CD1c-positive myeloid dendritic cell (primary cell): ENCODE measurements around the gene ZNF430.
"Not testable (repeated sequence)": the region's sequence is repeated elsewhere in the genome, so short reads cannot be mapped to it uniquely, and the experiment has no call there.

Experiments used
- DNase-seq: peaks from one replicate; pipeline ENCODE4 v3.0.0-alpha.2; 2016; ENCODE audit errors: extremely low spot score

ZNF430 gene

DNA sequence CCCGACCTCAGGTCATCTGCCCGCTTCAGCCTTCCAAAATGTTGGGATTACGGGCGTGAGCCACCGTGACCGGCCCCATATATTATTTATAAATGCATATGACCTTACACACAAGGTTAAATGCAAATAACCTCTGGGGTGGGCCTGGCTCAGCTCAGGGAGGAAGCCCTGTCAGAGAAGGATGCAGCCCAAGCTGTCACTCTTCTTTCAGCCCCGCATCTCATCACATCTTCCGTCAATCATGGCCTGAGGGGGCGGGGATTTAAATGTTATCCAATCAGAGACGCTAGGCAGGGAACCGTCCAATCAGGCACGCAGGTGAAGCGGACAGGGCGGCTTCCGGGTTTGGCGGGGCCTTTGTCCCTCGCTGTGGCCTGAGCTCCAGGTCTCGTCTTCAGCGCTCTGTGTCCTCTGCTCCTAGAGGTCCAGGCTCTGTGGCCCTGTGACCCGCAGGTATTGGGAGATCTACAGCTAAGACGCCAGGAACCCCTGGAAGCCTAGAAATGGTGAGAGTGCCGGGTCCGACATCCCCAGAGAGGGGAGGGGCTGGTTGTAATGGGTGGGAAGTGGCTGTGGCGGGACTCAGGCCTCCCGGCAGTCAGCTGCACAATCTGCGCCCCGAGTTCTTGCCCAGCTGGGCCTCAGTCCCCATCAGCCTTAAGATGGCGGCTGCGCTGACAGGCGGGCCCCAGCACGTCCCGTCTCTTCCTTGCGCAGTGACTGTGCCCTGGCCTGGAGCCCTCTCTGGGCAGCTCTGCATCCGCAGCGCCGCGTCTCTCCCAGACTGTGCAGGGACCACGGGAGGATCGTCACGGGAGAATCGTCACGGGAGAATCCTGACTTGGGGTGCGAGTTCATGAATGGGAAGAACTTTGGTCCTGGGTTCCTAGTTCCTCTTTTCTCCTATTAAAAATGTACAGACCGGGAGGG lies at the start of gene ZNF430:
Gene ZNF430, plus strand, starts transcription at position 360 of the 930 bp plus-strand sequence. Its CDS starts 144 bp downstream, at position 504.
- DNase-seq = peak; percentile 97

DNA sequence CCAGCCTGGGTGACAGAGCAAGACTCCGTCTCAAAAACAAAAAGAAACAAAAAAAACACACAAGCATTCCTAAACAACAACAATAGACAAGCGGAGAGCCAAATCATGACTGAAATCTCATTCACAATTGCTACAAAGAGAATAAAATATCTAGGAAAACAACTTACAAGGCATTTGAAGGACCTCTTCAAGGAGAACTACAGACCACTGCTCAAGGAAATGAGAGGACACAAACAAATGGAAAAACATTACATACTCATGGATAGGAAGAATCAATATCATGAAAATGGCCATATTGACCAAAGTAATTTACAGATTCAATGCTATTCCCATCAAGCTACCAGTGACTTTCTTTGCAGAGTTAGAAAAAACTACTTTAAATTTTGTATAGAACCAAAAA lies 27.7 kb upstream of the ZNF430 start:
- DNase-seq = not testable (repeated sequence)

DNA sequence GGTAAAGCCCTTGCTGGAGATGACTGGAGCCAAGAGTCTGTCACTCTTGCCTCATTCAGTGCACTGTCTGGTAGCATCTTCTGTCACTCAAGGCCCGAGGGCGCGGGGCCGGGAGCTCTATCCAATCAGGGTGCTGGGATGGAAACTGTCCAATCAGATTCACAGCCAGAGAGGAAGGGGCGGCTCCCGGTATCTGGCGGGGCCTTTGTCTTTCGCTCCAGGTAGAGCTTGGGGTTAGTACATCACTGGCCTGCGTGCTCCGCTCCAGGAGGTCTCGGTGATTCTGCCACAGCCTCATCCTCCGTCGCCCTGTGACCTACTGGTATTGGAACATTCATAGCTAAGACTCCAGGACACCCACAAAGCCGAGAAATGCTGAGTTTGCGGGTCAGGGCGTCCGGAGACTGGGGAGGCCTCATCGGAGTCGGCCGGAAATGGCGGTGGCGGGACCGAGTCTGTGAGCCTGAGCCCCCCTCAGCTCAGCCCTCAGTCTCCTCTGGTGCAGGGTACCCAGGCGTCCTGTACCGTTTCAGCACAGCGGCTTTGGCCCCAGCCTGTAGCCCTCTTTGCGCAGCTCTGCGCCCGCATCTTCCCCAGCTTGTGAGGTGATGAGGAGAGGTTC lies 20.6 kb upstream of the ZNF430 start:
- peak; percentile 89 for DNase-seq

DNA sequence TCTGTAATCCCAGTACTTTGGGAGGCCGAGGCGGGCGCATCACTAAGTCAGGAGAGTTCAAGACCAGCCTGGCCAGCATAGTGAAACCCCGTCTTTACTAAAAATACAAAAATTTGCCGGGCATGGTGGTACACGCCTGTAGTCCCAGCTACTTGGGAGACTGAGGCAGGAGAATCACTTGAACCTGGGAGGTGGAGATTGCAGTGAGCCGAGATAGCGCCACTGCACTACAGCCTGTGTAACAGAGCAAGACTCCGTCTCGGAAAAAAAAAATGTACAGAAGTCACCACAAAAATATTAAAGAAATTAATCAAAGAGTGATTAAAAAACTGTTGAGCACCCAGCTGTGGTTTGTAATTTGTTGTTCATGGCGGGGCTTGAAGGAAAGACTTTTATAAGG lies 781 bp downstream of the ZNF430 start:
- not testable (repeated sequence) for DNase-seq

DNA sequence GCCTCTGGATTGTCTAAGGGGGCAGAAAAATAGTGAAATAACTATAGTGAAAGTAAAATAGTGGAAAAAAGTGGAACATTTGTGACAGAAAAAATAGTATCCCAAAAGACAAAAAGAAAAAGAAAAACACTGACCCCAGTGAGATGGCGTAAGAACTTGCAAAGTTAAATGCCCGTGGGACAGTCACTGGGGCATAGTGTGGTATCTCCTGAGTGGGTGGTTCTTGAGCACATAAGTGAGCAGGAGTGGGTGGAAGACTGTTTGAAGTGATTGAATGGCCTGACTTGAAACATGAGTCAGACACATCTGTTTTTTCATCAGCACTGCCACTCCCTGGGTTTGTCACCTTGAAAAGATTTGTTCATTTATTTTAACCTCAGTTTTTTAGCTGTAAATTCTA lies 2.5 kb downstream of the ZNF430 start:
- peak; percentile 73 for DNase-seq

DNA sequence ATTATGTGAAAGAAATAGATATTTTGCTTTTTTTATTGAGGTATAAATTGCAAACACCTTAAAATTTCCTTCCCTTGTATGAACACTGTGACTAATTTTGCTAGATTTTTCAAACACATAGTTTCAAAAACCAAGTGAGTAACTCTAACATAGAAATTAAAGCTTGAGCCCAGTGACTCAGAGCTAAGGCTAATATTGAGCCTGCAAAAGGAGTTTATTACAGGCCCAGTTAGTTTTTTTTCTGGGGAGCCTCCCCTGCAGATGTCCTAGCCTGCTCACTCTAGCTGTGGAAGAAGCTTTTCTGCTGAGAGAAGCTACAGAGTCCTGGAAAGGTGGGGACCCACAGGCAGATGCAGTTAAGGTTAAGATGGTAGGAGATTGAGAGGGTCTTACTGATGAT lies 3.4 kb downstream of the ZNF430 start:
- DNase-seq = no peak

DNA sequence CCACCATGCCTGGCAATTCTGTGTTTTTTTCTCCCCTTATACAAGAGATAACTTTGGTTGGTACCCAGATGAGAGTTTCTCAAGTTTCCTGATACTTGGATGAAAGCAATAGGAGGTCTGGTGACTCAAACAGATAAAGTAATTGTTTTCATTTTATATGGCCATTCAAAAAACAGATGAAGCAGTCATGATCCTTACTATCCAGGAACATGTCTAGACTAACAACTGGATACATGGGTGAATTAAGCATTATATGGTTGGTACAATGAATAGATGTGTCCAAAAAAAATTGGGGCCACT lies 8.5 kb downstream of the ZNF430 start:
- no peak for DNase-seq

DNA sequence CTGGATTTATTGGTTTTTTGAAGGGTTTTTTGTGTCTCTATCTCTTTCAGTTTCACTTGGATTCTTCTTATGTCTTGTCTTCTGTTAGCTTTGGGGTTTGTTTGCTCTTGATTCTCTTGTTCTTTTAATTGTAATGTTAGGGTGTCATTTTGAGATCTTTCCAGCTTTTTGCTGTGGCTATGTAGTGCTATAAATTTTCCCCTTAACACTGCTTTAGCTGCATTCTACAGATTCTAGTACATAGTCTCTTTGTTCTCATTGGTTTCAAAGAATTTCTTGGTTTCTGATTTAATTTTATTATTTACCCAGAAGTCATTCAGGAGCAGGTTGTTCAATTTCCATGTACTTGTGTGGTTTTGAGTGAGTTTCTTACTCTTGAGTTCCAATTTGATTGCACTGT lies 24.6 kb downstream of the ZNF430 start:
- DNase-seq = no peak

DNA sequence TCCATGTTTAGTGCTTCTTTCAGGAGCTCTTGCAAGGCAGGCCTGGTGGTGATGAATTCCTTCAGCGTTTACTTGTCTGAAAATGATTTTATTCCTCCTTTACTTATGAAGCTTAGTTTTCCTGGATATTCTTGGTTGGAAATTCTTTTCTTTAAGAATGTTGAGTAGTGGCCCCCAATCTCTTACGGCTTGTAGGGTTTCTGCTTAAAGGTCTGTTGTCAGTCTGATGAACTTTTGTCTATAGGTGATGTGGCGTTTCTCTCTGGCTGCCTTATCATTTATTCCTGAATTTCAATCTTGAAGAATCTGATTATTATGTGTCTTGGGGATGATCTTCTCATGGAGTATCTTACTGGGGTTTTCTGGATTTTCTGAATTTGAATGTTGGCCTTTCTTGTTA lies 26.0 kb downstream of the ZNF430 start:
- DNase-seq = no peak

DNA sequence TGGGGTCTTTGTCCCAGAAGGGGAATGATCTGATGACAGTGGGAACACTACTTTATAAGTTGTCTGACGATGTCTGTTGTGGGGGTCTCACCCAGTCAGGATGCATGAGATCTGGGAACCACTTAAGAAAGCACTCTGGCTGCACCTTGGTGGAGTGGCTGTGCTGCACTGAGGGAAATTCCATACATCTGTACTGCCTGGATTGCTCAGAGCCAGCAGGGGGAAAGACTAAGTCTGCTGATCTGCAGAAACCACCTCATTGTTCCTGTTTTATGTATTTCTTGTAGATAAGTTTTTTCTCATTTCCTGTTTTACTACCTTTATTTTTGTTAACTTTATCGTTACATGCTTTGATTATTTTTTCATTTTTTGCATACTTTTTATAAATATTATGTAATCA lies 27.3 kb downstream of the ZNF430 start:
- DNase-seq = peak; percentile 7

DNA sequence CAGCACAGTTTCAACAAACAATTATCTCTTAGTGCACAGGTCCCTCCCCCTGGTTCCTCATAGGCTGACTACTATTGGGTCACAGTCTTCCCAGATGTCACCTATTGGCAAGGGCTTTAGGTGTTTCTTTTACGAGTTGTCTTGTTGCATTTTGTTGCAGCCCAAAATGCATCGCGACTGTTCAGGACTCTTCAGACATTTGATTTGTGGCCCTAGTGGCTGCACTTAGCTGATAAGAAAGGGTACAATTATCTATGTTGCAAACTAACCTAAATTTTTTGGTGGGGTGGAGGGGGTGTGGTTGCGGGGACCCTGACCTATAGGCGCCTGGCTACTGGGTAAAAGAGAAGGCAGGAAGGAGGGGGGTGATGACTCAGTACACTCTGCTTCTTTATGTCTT lies 32.4 kb downstream of the ZNF430 start:
- DNase-seq = no peak

DNA sequence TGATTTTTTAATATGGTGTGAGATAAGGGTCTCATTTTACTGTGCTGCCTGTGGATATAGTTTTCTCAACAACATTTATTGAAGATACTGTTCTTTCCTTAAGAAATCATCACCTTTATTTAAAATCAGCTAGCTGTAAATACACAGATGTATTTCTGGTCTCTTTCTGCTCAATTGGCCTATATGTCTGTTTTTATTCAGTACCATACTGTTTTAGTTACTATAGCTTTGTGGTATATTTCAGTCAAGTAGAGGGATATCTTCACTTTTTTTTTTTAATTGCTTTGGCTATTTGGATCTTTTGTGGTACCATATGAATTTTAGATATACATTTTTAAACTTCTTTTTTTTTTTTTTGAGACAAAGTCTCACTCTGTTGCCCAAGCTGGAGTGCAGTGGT lies 44.9 kb downstream of the ZNF430 start:
- DNase-seq = no peak

DNA sequence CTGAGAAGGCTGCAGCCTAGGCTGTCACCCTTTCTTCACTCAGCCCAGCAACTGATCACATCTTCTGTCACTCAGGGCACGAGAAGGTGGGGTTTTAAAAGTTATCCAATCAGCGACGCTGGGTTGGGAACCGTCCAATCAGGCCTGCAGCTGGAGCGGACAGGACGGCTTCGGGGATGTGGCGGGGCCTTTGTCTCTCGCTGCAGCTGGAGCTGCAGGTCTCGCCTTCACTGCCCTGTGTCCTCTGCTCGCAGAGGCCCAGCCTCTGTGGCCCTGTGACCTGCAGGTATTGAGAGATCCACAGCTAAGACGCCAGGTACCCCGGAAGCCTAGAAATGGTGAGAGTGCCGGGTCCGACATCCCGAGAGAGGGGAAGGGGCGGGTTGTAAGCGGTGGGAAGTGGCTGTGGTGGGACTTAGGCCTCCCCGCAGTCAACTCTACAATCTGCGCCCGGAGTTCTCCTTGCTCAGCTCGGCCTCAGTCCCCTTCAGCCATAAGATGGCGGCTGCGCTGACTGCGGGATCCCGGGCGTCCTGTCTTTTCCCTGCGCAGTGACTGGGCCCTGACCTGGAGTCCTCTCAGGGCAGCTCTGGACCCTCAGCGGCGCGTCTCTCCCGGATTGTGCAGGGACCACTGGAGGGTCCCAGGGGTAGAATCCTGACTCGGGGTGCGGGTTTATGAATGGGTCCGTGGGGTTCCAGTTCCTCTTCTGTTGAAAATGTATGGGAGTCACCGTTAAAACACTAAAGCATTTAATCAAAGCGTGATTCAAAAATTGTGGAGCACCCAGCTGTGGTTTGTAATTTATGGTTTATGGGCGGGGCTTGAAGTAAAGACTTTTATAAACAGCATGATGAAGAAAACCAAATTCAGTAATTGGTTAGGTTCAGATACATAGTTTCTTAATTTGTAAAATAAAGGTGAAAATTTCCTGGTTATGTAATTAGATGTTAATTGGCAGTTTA lies 61.8 kb downstream of the ZNF430 start, which contains the start of gene ZNF714:
Gene ZNF714, plus strand, starts transcription at position 193 of the 965 bp plus-strand sequence. CDS start 16,066 bp downstream, outside the sequence.
- peak; percentile 94 for DNase-seq

DNA sequence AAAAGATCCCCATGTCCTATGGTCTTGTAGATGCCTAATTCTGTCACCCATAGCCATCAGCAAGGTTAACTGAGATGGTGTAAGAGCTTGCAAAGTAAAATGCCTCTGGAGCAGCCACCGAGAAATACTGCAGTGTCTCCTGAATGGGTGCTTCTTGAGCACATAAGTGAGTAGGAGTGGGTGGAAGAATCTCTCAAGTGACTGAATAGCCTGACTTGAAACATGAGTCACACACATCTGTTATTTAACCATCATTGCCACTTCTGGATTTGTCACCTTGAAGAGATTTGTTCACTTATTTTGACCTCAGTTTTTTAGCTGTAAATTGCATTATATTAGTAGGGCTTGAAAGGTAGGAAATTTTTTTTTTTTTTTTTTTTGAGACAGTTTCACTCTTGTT lies 63.9 kb downstream of the ZNF430 start:
- peak; percentile 64 for DNase-seq

DNA sequence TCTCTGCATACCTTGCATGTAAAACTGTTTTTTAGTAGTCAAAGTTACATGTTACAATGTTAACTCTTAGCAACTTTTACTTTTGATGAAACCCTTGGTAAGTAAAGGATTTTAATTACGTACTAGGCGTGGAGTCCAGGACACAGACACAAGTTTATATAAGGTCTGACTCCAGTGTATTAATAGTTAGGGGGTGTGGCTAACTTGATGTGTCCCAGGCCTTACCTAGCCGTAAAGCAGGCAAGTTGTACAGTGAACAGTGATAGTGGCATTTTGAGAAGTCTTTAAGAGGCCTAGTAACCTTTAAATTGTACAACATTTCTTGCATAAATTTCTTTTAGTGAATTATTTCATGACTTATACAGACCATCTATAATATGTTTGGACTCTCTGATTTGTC lies 67.4 kb downstream of the ZNF430 start:
- DNase-seq = no peak

DNA sequence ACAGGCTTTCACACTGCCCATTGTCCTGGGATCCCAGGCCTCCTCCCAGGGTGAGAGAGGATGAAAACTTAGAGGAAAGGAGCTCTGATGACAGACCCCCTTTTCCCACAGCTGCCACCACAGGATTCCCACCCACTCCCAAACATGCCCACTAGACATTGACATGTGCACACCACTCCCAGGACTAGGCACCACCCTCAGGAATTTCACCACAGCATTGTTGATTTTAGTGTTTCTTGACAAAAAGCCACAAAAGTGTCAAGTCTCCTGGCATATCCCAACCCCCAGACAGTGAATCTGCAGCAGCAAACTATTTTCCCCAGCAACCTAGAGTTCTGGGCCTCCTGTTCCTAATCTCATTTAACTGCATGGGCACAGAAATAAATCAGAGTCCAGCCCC lies 71.7 kb downstream of the ZNF430 start:
- no peak for DNase-seq

DNA sequence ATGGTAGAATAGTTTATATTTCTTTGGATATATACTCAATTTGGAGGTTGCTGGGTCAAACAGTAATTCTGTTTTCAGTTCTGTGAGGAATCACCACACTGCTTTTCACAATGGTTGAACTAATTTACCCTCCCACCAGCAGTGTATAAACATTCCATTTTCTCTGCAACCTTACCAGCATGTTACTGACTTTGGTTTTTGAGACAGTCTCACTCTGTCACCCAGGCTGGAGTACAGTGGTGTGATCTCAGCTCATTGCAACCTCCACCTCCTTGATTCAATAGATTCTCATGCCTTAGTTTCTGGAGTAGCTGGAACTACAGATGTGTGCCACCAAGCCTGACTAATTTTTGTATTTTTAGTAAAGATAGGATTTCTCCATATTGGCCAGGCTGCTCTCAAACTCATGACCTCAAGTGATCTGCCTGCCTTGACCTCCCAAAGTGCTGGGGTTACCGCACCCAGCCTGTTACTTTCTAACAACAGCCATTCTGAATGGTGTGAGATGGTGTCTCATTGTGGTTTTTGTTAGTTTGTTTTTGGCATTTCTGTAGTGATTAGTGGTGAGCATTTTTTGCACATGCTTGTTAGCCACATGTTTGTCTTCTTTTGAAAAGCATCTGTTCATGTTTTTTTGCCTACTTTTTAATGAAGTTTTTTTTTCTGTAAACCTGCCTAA lies 74.0 kb downstream of the ZNF430 start:
- DNase-seq = no peak

DNA sequence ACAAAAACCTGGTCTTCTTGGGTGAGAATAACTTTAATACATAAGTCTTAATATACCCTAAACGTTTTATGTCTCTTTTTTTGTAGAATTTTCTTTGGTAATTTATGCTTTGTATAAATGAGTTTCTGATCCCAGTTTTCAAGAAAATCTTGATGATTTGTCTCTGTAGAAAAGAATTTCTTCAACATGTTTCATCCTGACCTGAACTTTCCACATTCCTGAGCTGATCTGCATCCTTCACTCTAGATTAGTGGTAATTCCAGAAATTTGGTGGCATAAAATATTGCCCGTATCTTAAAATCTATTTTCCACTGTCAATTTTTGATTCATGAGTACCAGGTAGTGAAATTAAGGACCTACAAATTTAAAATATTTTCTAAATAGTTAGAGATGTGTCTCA lies 77.8 kb downstream of the ZNF430 start:
- no peak for DNase-seq

DNA sequence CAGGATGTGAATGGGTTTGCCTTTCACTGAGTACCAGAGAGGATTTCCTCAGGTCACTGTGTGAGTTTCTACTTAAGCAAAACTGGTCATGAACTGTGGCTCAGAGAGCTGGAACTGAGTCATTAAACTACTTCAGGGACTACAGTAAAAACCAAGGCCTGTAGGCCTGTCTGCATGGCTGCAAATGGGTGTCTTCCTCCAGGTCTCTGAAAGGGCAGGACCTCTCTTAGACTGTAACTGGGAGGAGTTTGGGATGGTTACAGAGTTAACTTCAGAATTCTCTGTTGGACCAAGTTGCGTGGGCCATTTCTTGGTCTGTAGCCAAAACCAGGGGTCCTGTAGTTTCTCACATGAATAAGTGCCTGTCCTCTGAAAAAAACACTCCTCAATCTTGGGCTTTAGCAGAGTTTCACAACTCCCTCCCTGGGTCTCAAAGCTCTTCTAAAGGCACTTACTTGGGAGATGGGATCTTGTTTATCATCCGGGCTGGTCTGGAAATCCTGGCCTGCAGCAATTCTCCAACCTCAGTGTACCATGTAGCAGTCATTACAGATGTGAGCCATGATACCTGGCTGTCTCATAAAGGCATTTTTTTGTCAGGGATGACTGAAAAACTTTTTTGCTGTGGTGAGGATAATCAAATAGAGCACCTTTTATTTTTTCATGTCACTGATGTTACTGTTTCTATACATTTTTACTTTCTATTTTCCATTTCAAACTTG lies 81.2 kb downstream of the ZNF430 start:
- DNase-seq = no peak

DNA sequence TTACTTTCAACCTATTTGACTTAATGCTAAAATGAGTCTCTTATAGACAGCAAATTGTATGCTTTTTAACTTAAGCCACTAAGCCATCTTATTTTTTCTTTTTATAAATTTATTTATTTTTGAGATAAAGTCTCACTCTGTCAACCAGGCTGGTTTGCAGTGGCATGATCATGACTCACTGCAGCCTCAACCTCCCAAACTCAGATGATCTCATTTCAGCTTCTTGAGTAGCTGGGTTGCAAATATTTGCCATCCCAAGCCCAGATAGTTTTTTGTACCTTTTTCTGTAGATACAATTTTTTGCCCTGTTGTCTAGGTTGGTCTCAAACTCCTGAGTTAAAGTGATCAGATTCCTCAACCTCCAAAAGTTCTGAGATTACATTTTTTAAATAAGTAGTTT lies 88.7 kb downstream of the ZNF430 start:
- DNase-seq = no peak
